ENCODE data around the gene HSDL1.

DNA sequence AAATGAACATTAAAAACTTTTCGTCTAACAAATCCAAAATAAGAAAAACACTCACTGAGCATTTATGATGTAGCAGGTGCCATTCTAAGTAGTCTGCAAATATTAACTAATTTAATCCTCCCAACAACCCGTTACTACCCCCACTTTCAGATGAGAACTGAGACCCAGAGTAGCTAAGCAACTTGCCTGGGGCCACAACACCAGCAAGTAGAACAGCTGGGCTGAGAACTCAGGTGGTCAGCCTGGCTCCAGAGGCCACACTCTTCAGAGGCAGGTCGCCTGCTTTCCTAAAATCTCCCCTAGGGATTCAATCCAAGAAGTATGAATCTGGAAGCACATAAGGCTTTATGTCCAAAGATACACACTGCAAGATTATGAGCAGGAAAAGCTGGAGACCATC lies 34.5 kb downstream of the HSDL1 start:
- TF ChIP-seq POLR2AphosphoS5 (IDR thresholded peaks at IDR 0.05) (no peak), EP300 (IDR thresholded peaks at IDR 0.05) (no peak), POLR2A (IDR thresholded peaks at IDR 0.05) (no peak)
- TF ChIP-seq, protein P1, sequence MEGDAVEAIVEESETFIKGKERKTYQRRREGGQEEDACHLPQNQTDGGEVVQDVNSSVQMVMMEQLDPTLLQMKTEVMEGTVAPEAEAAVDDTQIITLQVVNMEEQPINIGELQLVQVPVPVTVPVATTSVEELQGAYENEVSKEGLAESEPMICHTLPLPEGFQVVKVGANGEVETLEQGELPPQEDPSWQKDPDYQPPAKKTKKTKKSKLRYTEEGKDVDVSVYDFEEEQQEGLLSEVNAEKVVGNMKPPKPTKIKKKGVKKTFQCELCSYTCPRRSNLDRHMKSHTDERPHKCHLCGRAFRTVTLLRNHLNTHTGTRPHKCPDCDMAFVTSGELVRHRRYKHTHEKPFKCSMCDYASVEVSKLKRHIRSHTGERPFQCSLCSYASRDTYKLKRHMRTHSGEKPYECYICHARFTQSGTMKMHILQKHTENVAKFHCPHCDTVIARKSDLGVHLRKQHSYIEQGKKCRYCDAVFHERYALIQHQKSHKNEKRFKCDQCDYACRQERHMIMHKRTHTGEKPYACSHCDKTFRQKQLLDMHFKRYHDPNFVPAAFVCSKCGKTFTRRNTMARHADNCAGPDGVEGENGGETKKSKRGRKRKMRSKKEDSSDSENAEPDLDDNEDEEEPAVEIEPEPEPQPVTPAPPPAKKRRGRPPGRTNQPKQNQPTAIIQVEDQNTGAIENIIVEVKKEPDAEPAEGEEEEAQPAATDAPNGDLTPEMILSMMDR (IDR thresholded peaks at IDR 0.05): no peak
